Common myeloid progenitor, CD34-positive (primary cell): ENCODE results near the gene HDAC4.

Experiments
- CTCF ChIA-PET: fragments of 350-600 bp; sonication (Branson Sonifier 250); formaldehyde crosslinking; loops from one replicate; lab custom pipeline; 2021; ENCODE audit warnings: antibody characterized with exemption; lab: Charles Lee
- POLR2A ChIA-PET: fragments of 350-600 bp; sonication (Branson Sonifier 250); formaldehyde crosslinking; loops from one replicate; lab custom pipeline; 2021; ENCODE audit warnings: antibody characterized with exemption; lab: Charles Lee
- DNase-seq, 3 donors: peaks; one replicate each; pipeline versions ENCODE4 v3.0.0 to v3.0.0-alpha.2; 2013
- H3K27ac ChIP-seq, 2 experiments: 1 replicate in 1 of 2; 2 replicates in 1 of 2; pipeline ENCODE4 v1.7.0; 2013; ENCODE audit warnings: inconsistent platforms in 2 of 2, low read length in 2 of 2, mild to moderate bottlenecking in 2 of 2, low read depth in 1 of 2, moderate library complexity in 1 of 2; ENCODE audit not compliant: severe bottlenecking in 2 of 2, insufficient read depth in 1 of 2, poor library complexity in 1 of 2
- H3K27me3 ChIP-seq, 5 experiments: replicated peaks in 2 of 5; 1 replicate in 3 of 5; 2 replicates in 2 of 5; pipeline versions ENCODE4 v1.6.1 to v1.7.0; 2013; ENCODE audit warnings: low read length in 4 of 5, mild to moderate bottlenecking in 2 of 5, moderate library complexity in 2 of 5, inconsistent platforms in 1 of 5; ENCODE audit not compliant: insufficient read depth in 5 of 5, control insufficient read depth in 4 of 5
- H3K36me3 ChIP-seq, 4 experiments: 1 replicate in 2 of 4; 2 replicates in 2 of 4; pipeline versions ENCODE4 v1.6.1 to v1.7.0; 2013; ENCODE audit warnings: low read length in 3 of 4, control low read depth in 1 of 4, mild to moderate bottlenecking in 1 of 4; ENCODE audit not compliant: control insufficient read depth in 4 of 4, insufficient read depth in 4 of 4
- H3K4me1 ChIP-seq, 4 experiments: 1 replicate in 3 of 4; 2 replicates in 1 of 4; pipeline versions ENCODE4 v1.6.1 to v1.7.1; 2013; ENCODE audit warnings: low read length in 3 of 4, mild to moderate bottlenecking in 3 of 4, control low read depth in 1 of 4, inconsistent platforms in 1 of 4, moderate library complexity in 1 of 4; ENCODE audit not compliant: control insufficient read depth in 4 of 4, insufficient read depth in 4 of 4; ENCODE audit errors: control extremely low read depth in 1 of 4
- H3K4me3 ChIP-seq, 7 experiments: 1 replicate in 4 of 7; 2 replicates in 3 of 7; pipeline versions ENCODE4 v1.5.1 to v1.7.0; 2013; ENCODE audit warnings: mild to moderate bottlenecking in 7 of 7, low read length in 6 of 7, moderate library complexity in 6 of 7, inconsistent platforms in 2 of 7, low read depth in 2 of 7, control low read depth in 1 of 7; ENCODE audit not compliant: insufficient read depth in 4 of 7, control insufficient read depth in 1 of 7; ENCODE audit errors: extremely low read depth in 1 of 7
- H3K9me3 ChIP-seq, 5 experiments: 1 replicate in 4 of 5; 2 replicates in 1 of 5; pipeline versions ENCODE4 v1.6.1 to v1.7.1; 2013; ENCODE audit warnings: low read length in 4 of 5, mild to moderate bottlenecking in 2 of 5, inconsistent platforms in 1 of 5, low read depth in 1 of 5, moderate library complexity in 1 of 5; ENCODE audit not compliant: control insufficient read depth in 4 of 5, insufficient read depth in 2 of 5; ENCODE audit errors: control extremely low read depth in 1 of 5
- WGBS: methylation state at CpG from one replicate; pipeline ENCODE4 v1.1.5; 2013; ENCODE audit not compliant: insufficient coverage; 5-methylcytosine and 5-hydroxymethylcytosine counted together

Gene HDAC4

GRCh38 chr2:239214725-239215124 lies 186.1 kb downstream of the HDAC4 start:
- over 99% methylated on average over 9 of the region's 9 CpGs for WGBS
- ChIA-PET POLR2A (no interaction called here), CTCF (interaction anchor here (1.0 kb wide), 1 partner anchor 58 kb away, joined by 3 read pairs; no protein-coding TSS in a partner anchor)
- Histone ChIP-seq H3K4me3 (no peak overlapping the region), H3K27ac (no peak overlapping the region), H3K4me1 (peaks cover 4 to 32% (median 24%) of the 10 kb centered on the region in 4 experiments), H3K9me3 (no peaks in the 10 kb centered on the region), H3K36me3 (no peaks in the 10 kb centered on the region), H3K27me3 (no peaks in the 10 kb centered on the region)
- DNase-seq = no peak

DNA sequence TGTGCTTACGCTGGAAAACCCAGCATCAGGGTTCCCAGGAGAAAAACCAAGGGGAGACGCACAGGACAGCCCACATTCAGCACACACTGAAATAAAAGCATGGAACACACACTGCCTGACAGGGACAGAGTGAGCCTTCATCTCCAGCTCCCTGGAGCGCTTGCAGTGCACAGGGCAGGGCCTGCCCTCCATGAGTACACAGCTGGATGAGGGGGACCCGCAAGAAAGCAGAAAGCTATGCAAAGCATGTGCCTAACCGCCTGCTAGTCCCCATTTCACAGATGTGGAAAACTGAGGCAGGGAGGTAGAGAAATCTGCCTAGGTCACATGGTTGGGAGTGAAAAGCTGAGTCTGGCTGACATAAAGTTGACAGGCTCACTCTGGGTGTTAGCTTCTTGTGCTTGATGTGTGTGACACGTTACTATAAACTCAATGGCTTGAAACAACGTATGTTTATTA lies 187.1 kb downstream of the HDAC4 start:
- Histone ChIP-seq H3K4me1 (peaks cover 2 to 30% (median 23%) of the 10 kb centered on the region in 4 experiments), H3K27ac (no peak overlapping the region), H3K9me3 (no peaks in the 10 kb centered on the region), H3K27me3 (no peaks in the 10 kb centered on the region), H3K36me3 (no peaks in the 10 kb centered on the region), H3K4me3 (no peak overlapping the region)
- WGBS = 100% methylated on average over 7 of the region's 7 CpGs
- CTCF ChIA-PET = no interaction called here
- no peak for DNase-seq
- POLR2A ChIA-PET = no interaction called here

- no peaks in the 10 kb centered on the region for H3K36me3 ChIP-seq
- H3K27ac ChIP-seq = no peak overlapping the region
- H3K4me1 ChIP-seq = peaks cover 5 to 35% (median 23%) of the 10 kb centered on the region in 4 experiments
- no peaks in the 10 kb centered on the region for H3K9me3 ChIP-seq
- H3K27me3 ChIP-seq = no peaks in the 10 kb centered on the region
- POLR2A ChIA-PET = no interaction called here
- WGBS = 86% methylated on average over 16 of the region's 19 CpGs
- no peak for DNase-seq
- H3K4me3 ChIP-seq = no peak overlapping the region
- CTCF ChIA-PET = interaction anchor here (1.3 kb wide), 1 partner anchor 15 kb away, joined by 3 read pairs; no protein-coding TSS in a partner anchor
These were observed 187.7 kb downstream of the HDAC4 start for GRCh38 chr2:239212929-239213642.

- DNase-seq = no peak
- Histone ChIP-seq H3K27ac (no peak overlapping the region), H3K4me1 (peaks cover 5 to 34% (median 21%) of the 10 kb centered on the region in 4 experiments), H3K9me3 (no peaks in the 10 kb centered on the region), H3K36me3 (no peaks in the 10 kb centered on the region), H3K4me3 (no peak overlapping the region), H3K27me3 (no peaks in the 10 kb centered on the region)
- ChIA-PET CTCF (interaction anchor here (1.3 kb wide), 1 partner anchor 16 kb away, joined by 3 read pairs; no protein-coding TSS in a partner anchor), POLR2A (no interaction called here)
- WGBS = 48% methylated on average over 5 of the region's 7 CpGs
These were observed 188.5 kb downstream of the HDAC4 start for GRCh38 chr2:239212121-239212928.

DNA sequence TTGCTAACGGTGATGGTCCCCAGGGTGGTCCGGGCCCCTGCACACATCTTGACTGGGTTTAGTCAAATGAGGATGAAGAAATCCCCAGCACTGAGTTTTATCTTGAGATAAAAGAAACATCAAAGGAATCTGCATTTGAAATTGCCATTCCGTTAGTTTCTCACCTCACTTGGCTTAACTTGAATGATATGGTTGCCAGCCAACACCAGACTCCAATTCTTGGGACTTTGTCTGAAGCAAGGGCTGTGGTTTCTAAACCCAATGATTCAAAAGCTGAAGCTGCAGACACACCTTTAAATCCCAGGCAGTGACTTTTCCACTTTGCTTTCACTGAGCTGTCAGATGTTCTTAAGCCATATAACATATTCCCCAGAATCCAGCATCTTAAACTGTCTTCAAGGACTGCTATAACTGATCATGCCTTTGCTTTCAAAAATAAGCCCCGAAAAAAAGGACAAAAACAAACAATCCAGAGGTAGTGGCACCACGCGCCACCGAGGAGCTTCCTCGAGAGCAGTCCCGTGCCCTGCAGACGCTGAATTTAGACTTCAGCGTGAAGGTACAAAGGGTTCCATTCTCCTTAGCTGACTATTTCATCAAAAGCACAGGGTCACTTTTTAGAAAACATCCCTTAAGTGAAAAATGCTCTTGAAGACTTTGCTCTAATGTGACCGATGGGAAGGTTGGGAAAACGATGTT lies 189.3 kb downstream of the HDAC4 start:
- CTCF ChIA-PET = no interaction called here
- Histone ChIP-seq H3K9me3 (no peaks in the 10 kb centered on the region), H3K4me1 (peaks cover 5 to 27% (median 15%) of the 10 kb centered on the region in 4 experiments), H3K27me3 (no peaks in the 10 kb centered on the region), H3K4me3 (no peak overlapping the region), H3K27ac (no peak overlapping the region), H3K36me3 (no peaks in the 10 kb centered on the region)
- WGBS = 60% methylated on average over 9 of the region's 13 CpGs
- no peak for DNase-seq
- POLR2A ChIA-PET = no interaction called here

DNA sequence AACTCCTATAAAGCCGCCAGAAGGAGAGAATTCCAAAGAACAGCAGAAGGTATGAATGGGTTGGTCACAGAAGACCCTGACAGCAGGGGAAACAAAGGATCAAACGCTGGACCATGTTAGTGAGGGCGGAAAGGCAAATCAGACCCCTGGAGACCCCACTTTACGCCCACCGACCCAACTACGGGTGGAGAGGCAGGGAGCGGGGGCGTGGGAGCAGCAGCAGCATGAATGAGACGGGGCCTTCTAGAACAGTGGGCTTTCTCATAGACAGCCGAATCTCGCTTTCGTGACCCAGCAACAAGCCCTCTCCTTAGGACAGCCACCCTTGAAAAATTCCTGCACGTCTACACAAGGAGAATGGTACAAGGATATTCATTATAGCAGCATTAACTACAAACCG lies 191.0 kb downstream of the HDAC4 start:
- Histone ChIP-seq H3K27me3 (no peaks in the 10 kb centered on the region), H3K9me3 (no peaks in the 10 kb centered on the region), H3K27ac (no peak overlapping the region), H3K4me3 (no peak overlapping the region), H3K4me1 (peaks cover 5 to 29% (median 18%) of the 10 kb centered on the region in 4 experiments), H3K36me3 (no peaks in the 10 kb centered on the region)
- POLR2A ChIA-PET = interaction anchor here (0.9 kb wide), 1 partner anchor 11 kb away, joined by 4 read pairs; no protein-coding TSS in a partner anchor
- CTCF ChIA-PET = no interaction called here
- no peak for DNase-seq
- WGBS = over 99% methylated on average over 10 of the region's 14 CpGs
